Epithelial cell of proximal tubule (primary cell): ENCODE data around the gene SLC17A8. TPM values are rescaled to one million over a fixed set of nuclear protein-coding genes. Genes with fewer than 3 reads are reported as not detected.

ENCODE experiments used
- DNase-seq: peaks from one replicate; pipeline ENCODE4 v3.0.0-alpha.2; 2011; ENCODE audit warnings: low read depth
- H3K4me3 ChIP-seq: 2 replicates; pipeline ENCODE4 v1.5.1; 2011; ENCODE audit warnings: low read depth, mild to moderate bottlenecking, low read length
- total RNA-seq: library from RNA; depleted of rRNA; stranded (reverse); fragments of >200 nt; gene quantifications from 2 replicates; pipeline ENCODE4 v1.2.3, GENCODE V29; 2015
- TF ChIP-seq, protein P1 (sequence below): conservative IDR thresholded peaks from 2 replicates; pipeline ENCODE4 v1.5.1; 2012; ENCODE audit warnings: low read depth, mild to moderate bottlenecking, low read length

Gene SLC17A8
- total RNA-seq, 1 donor from 2014 or later = not detected

DNA sequence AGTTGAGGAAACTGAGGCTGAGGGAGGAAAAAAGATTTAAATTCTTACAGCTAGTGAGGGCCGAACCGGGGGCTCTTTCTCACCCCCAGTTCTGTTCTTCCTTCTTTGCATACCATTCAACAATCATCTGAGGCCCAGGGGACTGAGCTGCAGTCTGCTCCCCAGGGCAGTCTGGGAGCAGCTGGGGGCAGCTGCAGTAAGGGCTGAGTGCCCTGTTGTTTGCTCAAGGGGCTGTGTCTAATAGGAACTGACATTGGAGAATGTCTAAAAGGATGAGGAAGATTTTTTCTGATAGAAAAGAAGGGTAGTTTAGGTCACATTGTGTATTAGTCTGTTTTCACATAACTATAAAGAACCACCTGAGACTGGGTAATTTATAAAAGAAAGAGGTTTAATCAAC is 42.2 kb downstream of the SLC17A8 start:
- no peak for DNase-seq

DNA sequence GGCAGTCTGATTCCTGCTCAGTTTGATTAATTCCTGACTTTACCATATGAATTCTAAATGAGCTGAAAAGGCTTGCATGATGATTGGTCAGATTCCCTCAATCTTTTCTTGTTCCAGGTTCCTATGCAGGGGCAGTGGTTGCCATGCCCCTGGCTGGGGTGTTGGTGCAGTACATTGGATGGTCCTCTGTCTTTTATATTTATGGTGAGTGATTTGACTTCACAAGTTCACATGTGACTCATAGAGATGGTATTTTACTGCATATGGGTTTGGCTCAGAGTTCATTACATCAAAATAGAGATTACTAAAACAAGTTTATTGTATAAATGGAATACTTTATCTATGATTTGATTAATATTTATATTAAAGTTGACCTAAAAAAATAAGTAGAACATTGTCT is 44.8 kb downstream of the SLC17A8 start:
- TF ChIP-seq, protein P1, sequence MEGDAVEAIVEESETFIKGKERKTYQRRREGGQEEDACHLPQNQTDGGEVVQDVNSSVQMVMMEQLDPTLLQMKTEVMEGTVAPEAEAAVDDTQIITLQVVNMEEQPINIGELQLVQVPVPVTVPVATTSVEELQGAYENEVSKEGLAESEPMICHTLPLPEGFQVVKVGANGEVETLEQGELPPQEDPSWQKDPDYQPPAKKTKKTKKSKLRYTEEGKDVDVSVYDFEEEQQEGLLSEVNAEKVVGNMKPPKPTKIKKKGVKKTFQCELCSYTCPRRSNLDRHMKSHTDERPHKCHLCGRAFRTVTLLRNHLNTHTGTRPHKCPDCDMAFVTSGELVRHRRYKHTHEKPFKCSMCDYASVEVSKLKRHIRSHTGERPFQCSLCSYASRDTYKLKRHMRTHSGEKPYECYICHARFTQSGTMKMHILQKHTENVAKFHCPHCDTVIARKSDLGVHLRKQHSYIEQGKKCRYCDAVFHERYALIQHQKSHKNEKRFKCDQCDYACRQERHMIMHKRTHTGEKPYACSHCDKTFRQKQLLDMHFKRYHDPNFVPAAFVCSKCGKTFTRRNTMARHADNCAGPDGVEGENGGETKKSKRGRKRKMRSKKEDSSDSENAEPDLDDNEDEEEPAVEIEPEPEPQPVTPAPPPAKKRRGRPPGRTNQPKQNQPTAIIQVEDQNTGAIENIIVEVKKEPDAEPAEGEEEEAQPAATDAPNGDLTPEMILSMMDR = no peak
- peak; percentile 16 for DNase-seq
- H3K4me3 ChIP-seq = no peak overlapping the region

More for the DNA sequence above, 42.2 kb downstream of the SLC17A8 start:
- TF ChIP-seq, protein P1 = no peak
- H3K4me3 ChIP-seq = no peak overlapping the region

DNA sequence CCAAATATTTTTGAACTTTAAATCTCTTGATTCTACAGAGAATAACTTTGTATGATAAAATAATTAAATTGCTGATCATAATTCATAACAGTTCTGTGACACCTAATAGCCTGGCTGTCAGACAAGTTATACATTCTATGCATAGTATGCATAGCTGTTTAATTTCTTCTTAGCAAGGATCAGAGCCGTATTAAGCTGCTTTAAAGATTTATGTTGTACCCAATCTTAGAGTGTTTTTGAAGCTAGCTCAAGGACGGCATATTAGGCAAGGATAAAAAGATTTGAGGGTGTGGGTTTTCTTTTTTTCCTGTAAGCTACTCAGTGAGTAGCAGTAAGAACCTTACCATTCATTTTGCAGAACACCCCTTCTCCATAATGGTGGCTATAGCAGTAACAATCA is 45.9 kb downstream of the SLC17A8 start:
- H3K4me3 ChIP-seq = no peak overlapping the region
- TF ChIP-seq, protein P1 = no peak
- DNase-seq = no peak

DNA sequence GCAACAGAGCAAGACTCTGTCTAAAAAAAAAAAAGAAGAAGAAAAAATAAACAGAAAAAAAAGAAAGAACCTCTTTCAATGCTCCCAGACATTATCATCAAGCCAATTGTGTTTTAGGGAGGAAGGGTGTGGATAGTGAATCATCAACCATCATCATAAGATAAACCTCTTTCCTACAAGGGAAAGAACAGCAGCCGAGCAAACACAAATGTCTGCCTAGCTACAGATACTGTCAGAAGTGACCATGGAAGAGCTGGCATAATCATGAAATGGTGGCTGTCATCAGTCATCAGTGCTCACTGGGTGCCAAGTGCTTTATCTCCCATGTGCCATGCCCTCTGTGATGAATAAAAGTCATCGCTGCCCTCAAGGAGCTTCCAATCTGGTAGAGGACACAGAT is 46.6 kb downstream of the SLC17A8 start:
- no peak overlapping the region for H3K4me3 ChIP-seq
- no peak for DNase-seq
- TF ChIP-seq, protein P1 = no peak

DNA sequence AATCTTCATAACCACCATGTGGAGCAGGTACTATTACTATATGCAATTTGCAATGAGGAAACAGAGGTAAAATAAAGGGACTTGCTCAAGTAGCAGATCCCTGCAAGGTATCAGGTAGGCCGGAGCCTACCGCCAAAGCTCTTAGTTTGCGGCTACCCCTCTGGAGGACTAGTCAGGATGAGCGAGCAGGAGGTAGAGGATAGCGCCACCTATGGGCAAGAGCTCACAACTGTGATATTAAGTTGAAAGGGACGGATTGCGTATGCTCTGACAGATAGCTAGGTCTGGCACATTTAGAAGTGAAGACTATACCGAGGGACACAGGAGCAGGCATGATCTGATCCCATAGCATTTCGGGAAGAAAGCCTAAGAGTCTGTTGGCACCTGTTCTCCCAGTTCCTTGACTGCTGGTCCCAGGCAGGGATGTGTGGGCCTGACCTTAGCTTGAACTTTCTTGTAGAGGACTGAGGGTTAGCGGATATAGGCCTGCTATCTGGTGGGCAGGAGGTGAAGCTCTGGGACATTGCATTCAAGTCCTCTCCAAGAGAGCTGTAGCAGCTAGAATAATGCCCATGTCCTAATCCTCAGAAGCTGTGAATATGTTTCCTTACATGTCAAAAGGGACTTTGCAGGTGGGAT is 48.0 kb downstream of the SLC17A8 start:
- no peak overlapping the region for H3K4me3 ChIP-seq
- TF ChIP-seq, protein P1 = peak; percentile 70
- no peak for DNase-seq

DNA sequence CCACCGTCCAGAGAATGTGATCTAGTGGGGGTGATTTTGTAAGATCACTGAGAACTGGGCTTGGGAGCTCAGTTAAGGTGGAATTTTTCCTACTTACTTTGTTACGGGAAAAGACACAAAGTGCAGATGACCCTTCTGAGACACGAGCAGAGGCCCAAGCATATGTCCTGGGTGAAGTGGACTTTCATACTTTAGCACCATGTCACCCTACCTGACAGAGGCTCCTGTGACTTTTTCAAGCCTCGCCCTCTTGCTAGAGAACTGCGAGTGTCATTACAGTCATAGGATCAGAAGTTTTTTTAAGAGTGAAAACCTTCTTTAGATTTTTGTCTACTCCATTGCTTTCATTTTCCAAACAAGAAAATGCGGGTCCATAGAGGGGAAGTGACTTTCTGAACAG is 56.1 kb downstream of the SLC17A8 start:
- no peak for DNase-seq
- no peak overlapping the region for H3K4me3 ChIP-seq
- TF ChIP-seq, protein P1 = no peak

DNA sequence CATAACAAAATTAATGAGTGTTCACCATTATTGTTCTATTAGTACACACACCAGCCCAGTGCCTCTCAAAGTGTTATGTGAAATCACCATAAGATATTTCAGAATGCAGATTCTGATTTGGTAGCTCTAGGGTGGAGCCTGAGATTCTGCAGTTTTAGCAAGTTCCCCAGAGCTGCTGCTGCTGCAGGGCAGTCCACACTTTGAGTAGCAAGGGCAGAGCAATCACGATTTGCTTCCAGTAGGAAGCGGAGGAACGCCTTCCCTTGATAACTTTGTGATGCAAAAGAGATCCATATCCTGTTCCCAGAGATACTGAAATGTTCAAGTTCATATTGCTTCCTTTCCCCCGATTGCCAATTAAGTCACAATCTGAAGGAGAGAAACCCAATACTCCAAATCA is 57.9 kb downstream of the SLC17A8 start:
- TF ChIP-seq, protein P1 = no peak
- no peak overlapping the region for H3K4me3 ChIP-seq
- DNase-seq = no peak
